Colonic mucosa (tissue), 4 donors: ENCODE data around the gene SPTB. TPM values are rescaled to one million over a fixed set of nuclear protein-coding genes. Genes with fewer than 3 reads are reported as not detected.

Experiments
- DNase-seq: peaks from one replicate; pipeline ENCODE4 v3.0.0-alpha.2; 2020
- H3K27ac ChIP-seq: fragments of 200-600 bp; one replicate; pipeline ENCODE4 v1.8.0; 2021
- H3K27me3 ChIP-seq: fragments of 200-600 bp; one replicate; pipeline ENCODE4 v1.8.0; 2021
- H3K36me3 ChIP-seq: fragments of 200-600 bp; one replicate; pipeline ENCODE4 v1.8.0; 2021
- H3K4me1 ChIP-seq: fragments of 200-600 bp; one replicate; pipeline ENCODE4 v1.8.0; 2021; ENCODE audit warnings: mild to moderate bottlenecking
- H3K4me3 ChIP-seq: fragments of 200-600 bp; one replicate; pipeline ENCODE4 v1.8.0; 2021
- H3K9ac ChIP-seq, 2 donors: one replicate each; pipeline ENCODE4 v1.7.0; 2013; ENCODE audit warnings: control low read depth in 2 of 2, low read depth in 2 of 2, low read length in 2 of 2
- H3K9me3 ChIP-seq: fragments of 200-600 bp; one replicate; pipeline ENCODE4 v1.8.0; 2021
- CTCF ChIP-seq: fragments of 200-600 bp; IDR thresholded peaks from one replicate; pipeline ENCODE4 v1.8.0; 2022; ENCODE audit warnings: antibody characterized with exemption, mild to moderate bottlenecking
- intact Hi-C: fragments of 100-400 bp; cut with DNase I; formaldehyde crosslinking; loops from one replicate; pipeline ENCODE4 v1.14.1; 2022
- total RNA-seq, 2 donors: library from RNA; stranded (reverse); fragmentation: NEBNext Ultra II Directional in 1 of 2; extraction: Animal tissue kit (Norgen Biotek cat#: 25700) in 1 of 2; gene quantifications; one replicate each; pipeline ENCODE4 v1.2.1, GENCODE V29; 2021
- donor health status: healthy.
- donor health status: DM: no; HTN: no; CAD: no.
- donor health status: DM: no; HTN: no; CAD: no.

SPTB gene
- total RNA-seq, 2 donors from 2014 or later: 0.42 to 0.52 TPM

GRCh38 chr14:64714432-64715025 is 165.2 kb downstream of the SPTB start:
- DNase-seq: no peak
- Histone ChIP-seq H3K27me3 (no peaks in the 10 kb centered on the region), H3K4me1 (peaks cover 31% of the 10 kb centered on the region), H3K9me3 (no peaks in the 10 kb centered on the region), H3K27ac (no peak overlapping the region), H3K36me3 (no peaks in the 10 kb centered on the region), H3K4me3 (no peak overlapping the region), H3K9ac (peak overlapping the region in 1 of 2 donors; percentile 78)
- intact Hi-C loops: no loop called here
- no peak for TF ChIP-seq CTCF

GRCh38 chr14:64713677-64714076 is 166.0 kb downstream of the SPTB start:
- Histone ChIP-seq H3K9me3 (no peaks in the 10 kb centered on the region), H3K4me1 (peaks cover 25% of the 10 kb centered on the region), H3K4me3 (no peak overlapping the region), H3K36me3 (no peaks in the 10 kb centered on the region), H3K27ac (no peak overlapping the region), H3K27me3 (no peaks in the 10 kb centered on the region), H3K9ac (no peak overlapping the region)
- DNase-seq: no peak
- no peak for TF ChIP-seq CTCF
- intact Hi-C loops: no loop called here

GRCh38 chr14:64711039-64711438 is 168.7 kb downstream of the SPTB start:
- H3K4me1 ChIP-seq: peaks cover 18% of the 10 kb centered on the region
- H3K27ac ChIP-seq: no peak overlapping the region
- no peak overlapping the region for H3K4me3 ChIP-seq
- no peak for TF ChIP-seq CTCF
- intact Hi-C loops: no loop called here
- no peaks in the 10 kb centered on the region for H3K27me3 ChIP-seq
- no peaks in the 10 kb centered on the region for H3K36me3 ChIP-seq
- H3K9ac ChIP-seq: no peak overlapping the region
- no peaks in the 10 kb centered on the region for H3K9me3 ChIP-seq
- no peak for DNase-seq

- Histone ChIP-seq H3K27ac (no peak overlapping the region), H3K36me3 (no peaks in the 10 kb centered on the region), H3K4me1 (peaks cover 10% of the 10 kb centered on the region), H3K4me3 (no peak overlapping the region), H3K9ac (peak overlapping the region in 1 of 2 donors; percentile 48), H3K27me3 (no peaks in the 10 kb centered on the region), H3K9me3 (no peaks in the 10 kb centered on the region)
- TF ChIP-seq CTCF: no peak
- DNase-seq: no peak
- intact Hi-C loops: no loop called here
These were observed 170.6 kb downstream of the SPTB start for GRCh38 chr14:64709126-64709525.

- Histone ChIP-seq H3K27ac (peak overlapping the region; percentile 26), H3K36me3 (no peaks in the 10 kb centered on the region), H3K9me3 (no peaks in the 10 kb centered on the region), H3K9ac (peak overlapping the region in 1 of 2 donors; percentile 66), H3K4me3 (no peak overlapping the region), H3K27me3 (no peaks in the 10 kb centered on the region), H3K4me1 (peaks cover 10% of the 10 kb centered on the region)
- TF ChIP-seq CTCF: no peak
- peak; percentile 65 for DNase-seq
- intact Hi-C loops: no loop called here
These were observed 171.3 kb downstream of the SPTB start for GRCh38 chr14:64708148-64709004.
